HCT116 (cell line): Measurements from ENCODE around the gene ANKS1A. TPM values are rescaled to one million over a fixed set of nuclear protein-coding genes. Genes with fewer than 3 reads are reported as not detected.

Experiments used
- ATAC-seq: fragments of 200-7000 bp; cut with Tn5 transposase; 2 replicates; pipeline ENCODE4 v1.9.1; 2020; ENCODE audit warnings: mild to moderate bottlenecking, moderate library complexity
- BruUV-seq: library from RNA; stranded (reverse); fragments of 400-500 nt; replicated peaks from 2 replicates; lab custom pipeline; 2021; lab: Mats Ljungman, UMichigan
- CTCF ChIA-PET: fragments of 300-600 bp; sonication (Branson Sonifier 250); formaldehyde crosslinking; loops from one replicate; lab custom pipeline; 2021; ENCODE audit warnings: antibody characterized with exemption; lab: Charles Lee
- POLR2A ChIA-PET: fragments of 300-600, 350-600 bp; sonication (Branson Sonifier 250); formaldehyde crosslinking; loops from one replicate; lab custom pipeline; 2021; ENCODE audit warnings: antibody characterized with exemption; lab: Charles Lee
- RAD21 ChIA-PET, 2 experiments: fragments of 300-600 bp; sonication (Branson Sonifier 250); formaldehyde crosslinking; loops; one replicate each; lab custom pipeline; 2023; ENCODE audit warnings: low total read pairs in 2 of 2; ENCODE audit not compliant: uncharacterized antibody in 2 of 2, unreplicated experiment in 2 of 2, low non-redundant PET in 1 of 2; lab: Charles Lee
- DNase-seq: peaks from one replicate; pipeline ENCODE4 v3.0.0-alpha.2; 2010; ENCODE audit warnings: low read depth, low spot score
- H2AFZ ChIP-seq: fragments of 200-600 bp; shearing (Covaris generic), sonication (generic); 2 replicates; pipeline ENCODE4 v1.6.1; 2017; ENCODE audit warnings: low read depth, mixed run types, mixed read lengths, antibody characterized with exemption, low read length; ENCODE audit not compliant: poor library complexity, severe bottlenecking
- H3K27ac ChIP-seq: 2 replicates; pipeline ENCODE4 v1.5.1; 2012; ENCODE audit warnings: low read depth, low read length
- H3K27me3 ChIP-seq: fragments of 200-600 bp; sonication (generic); 2 replicates; pipeline ENCODE4 v1.6.1; 2016; ENCODE audit warnings: mixed run types, low read length, mixed read lengths; ENCODE audit not compliant: insufficient read depth
- H3K36me3 ChIP-seq, 2 experiments: fragments of 200-500 bp in 1 of 2; fragments of 200-600 bp in 1 of 2; sonication (Bioruptor generic) in 1 of 2; sonication (generic) in 1 of 2; 2 replicates each; pipeline versions ENCODE4 v1.5.1 to v1.6.1; 2014 to 2016; ENCODE audit warnings: low read length in 2 of 2, inconsistent platforms in 1 of 2, mixed read lengths in 1 of 2, mixed run types in 1 of 2; ENCODE audit not compliant: insufficient read depth in 2 of 2, control insufficient read depth in 1 of 2
- H3K4me1 ChIP-seq, 2 experiments: fragments of 200-600 bp in 1 of 2; sonication (generic) in 1 of 2; 2 replicates each; pipeline versions ENCODE4 v1.5.1 to v1.6.1; 2012 to 2017; ENCODE audit warnings: low read length in 2 of 2, inconsistent platforms in 1 of 2, mild to moderate bottlenecking in 1 of 2, mixed read lengths in 1 of 2, mixed run types in 1 of 2, moderate library complexity in 1 of 2; ENCODE audit not compliant: insufficient read depth in 2 of 2, control insufficient read depth in 1 of 2
- H3K4me2 ChIP-seq: fragments of 200-600 bp; sonication (generic); 2 replicates; pipeline ENCODE4 v1.6.1; 2017; ENCODE audit warnings: mixed run types, low read length, mixed read lengths
- H3K4me3 ChIP-seq, 2 experiments: fragments of 200-600 bp in 1 of 2; sonication (generic) in 1 of 2; replicated peaks in 1 of 2; 2 replicates each; pipeline ENCODE4 v1.5.1; 2011 to 2016; ENCODE audit warnings: low read length in 2 of 2, control low read depth in 1 of 2, low read depth in 1 of 2, mild to moderate bottlenecking in 1 of 2, mixed read lengths in 1 of 2, mixed run types in 1 of 2
- H3K79me2 ChIP-seq: fragments of 200-600 bp; sonication (generic); 2 replicates; pipeline ENCODE4 v1.6.1; 2017; ENCODE audit warnings: mild to moderate bottlenecking, mixed run types, low read length, moderate library complexity, mixed read lengths; ENCODE audit not compliant: insufficient read depth
- H3K9ac ChIP-seq: fragments of 200-600 bp; sonication (generic); 2 replicates; pipeline ENCODE4 v1.6.1; 2016; ENCODE audit warnings: low read length, mixed read lengths
- H3K9me2 ChIP-seq: fragments of 200-600 bp; sonication (generic), shearing (Covaris generic); 2 replicates; pipeline ENCODE4 v1.6.1; 2017; ENCODE audit warnings: mixed run types, mild to moderate bottlenecking, moderate library complexity; ENCODE audit not compliant: insufficient read depth
- H3K9me3 ChIP-seq, 2 experiments: fragments of 200-500 bp in 1 of 2; fragments of 200-600 bp in 1 of 2; sonication (Bioruptor generic) in 1 of 2; sonication (generic) in 1 of 2; 2 replicates each; pipeline ENCODE4 v1.6.1; 2014 to 2017; ENCODE audit warnings: low read length in 2 of 2, mixed read lengths in 2 of 2, inconsistent platforms in 1 of 2, low read depth in 1 of 2, mild to moderate bottlenecking in 1 of 2, mixed run types in 1 of 2, moderate library complexity in 1 of 2; ENCODE audit not compliant: control insufficient read depth in 1 of 2, insufficient read depth in 1 of 2
- H4K20me1 ChIP-seq: fragments of 200-600 bp; sonication (generic), shearing (Covaris generic); 2 replicates; pipeline ENCODE4 v1.6.1; 2017; ENCODE audit warnings: mixed run types, mild to moderate bottlenecking, moderate library complexity; ENCODE audit not compliant: insufficient read depth
- FOSL1 ChIP-seq: IDR thresholded peaks from 2 replicates; pipeline ENCODE4 v1.6.1; 2012; ENCODE audit warnings: low read depth
- JUND ChIP-seq: IDR thresholded peaks from 2 replicates; pipeline ENCODE4 v1.6.1; 2012
- RAD21 ChIP-seq: IDR thresholded peaks from 2 replicates; pipeline ENCODE4 v1.6.1; 2012; ENCODE audit warnings: low read depth, mild to moderate bottlenecking
- SIN3A ChIP-seq: IDR thresholded peaks from 2 replicates; pipeline ENCODE4 v1.6.1; 2012; ENCODE audit warnings: low read depth
- intact Hi-C: fragments of 100-400 bp; cut with micrococcal nuclease; formaldehyde crosslinking; loops from 2 replicates; pipeline ENCODE4 v1.10.0; 2022
- total RNA-seq: library from RNA; stranded (reverse); gene quantifications from one replicate; pipeline ENCODE4 v1.2.1, GENCODE V29; 2021; ENCODE audit not compliant: unreplicated experiment
- TF ChIP-seq, protein P1 (sequence below), 3 experiments: fragments of 200-600 bp in 1 of 3; sonication (generic) in 1 of 3; IDR thresholded peaks in 2 of 3; conservative IDR thresholded peaks in 1 of 3; 2 replicates each; pipeline ENCODE4 v1.5.1; 2012 to 2017; ENCODE audit warnings: low read depth in 2 of 3, low read length in 2 of 3, antibody characterized with exemption in 1 of 3, borderline replicate concordance in 1 of 3, control low read depth in 1 of 3, mild to moderate bottlenecking in 1 of 3, mixed read lengths in 1 of 3, mixed run types in 1 of 3, moderate library complexity in 1 of 3; ENCODE audit not compliant: insufficient read depth in 1 of 3

The ANKS1A gene
- total RNA-seq, 1 experiment from 2014 or later: 20.6 TPM

DNA sequence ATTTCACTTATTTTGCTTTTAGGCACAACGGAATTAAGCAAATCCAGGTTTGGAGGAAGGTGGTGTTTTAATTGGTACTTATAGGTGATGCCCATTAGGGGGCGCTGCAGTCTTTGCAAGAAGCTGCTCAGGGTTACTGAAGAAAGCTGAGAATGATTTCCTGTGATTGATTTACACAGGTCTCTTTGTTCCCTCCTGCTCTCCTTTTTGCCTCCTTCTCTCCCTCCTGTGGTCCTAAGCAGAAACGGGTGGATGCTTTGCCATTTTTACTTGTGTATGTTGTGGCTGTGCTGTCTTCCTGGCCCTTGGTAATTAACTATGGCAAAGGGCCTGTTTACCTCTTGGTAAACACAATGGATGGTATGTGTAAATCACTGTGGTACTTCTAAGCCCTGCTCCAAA, 97.8 kb downstream of the ANKS1A start:
- no peak for TF ChIP-seq SIN3A
- TF ChIP-seq, protein P1, sequence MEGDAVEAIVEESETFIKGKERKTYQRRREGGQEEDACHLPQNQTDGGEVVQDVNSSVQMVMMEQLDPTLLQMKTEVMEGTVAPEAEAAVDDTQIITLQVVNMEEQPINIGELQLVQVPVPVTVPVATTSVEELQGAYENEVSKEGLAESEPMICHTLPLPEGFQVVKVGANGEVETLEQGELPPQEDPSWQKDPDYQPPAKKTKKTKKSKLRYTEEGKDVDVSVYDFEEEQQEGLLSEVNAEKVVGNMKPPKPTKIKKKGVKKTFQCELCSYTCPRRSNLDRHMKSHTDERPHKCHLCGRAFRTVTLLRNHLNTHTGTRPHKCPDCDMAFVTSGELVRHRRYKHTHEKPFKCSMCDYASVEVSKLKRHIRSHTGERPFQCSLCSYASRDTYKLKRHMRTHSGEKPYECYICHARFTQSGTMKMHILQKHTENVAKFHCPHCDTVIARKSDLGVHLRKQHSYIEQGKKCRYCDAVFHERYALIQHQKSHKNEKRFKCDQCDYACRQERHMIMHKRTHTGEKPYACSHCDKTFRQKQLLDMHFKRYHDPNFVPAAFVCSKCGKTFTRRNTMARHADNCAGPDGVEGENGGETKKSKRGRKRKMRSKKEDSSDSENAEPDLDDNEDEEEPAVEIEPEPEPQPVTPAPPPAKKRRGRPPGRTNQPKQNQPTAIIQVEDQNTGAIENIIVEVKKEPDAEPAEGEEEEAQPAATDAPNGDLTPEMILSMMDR (IDR thresholded peaks at IDR 0.05 in 2 of 3, conservative IDR thresholded peaks at IDR 0.05 in 1 of 3; ENCODE audit: borderline replicate concordance in 1 of 3, insufficient read depth in 1 of 3, low read depth in 2 of 3, low read length in 2 of 3): peak; percentile 63 to 93 (median 80); a peak in 5 of 6 replicates
- TF ChIP-seq FOSL1: no peak
- TF ChIP-seq RAD21: peak; percentile 78
- DNase-seq: peak; percentile 36
- H4K20me1 ChIP-seq: no peaks in the 10 kb centered on the region
- ATAC-seq: peak; percentile 80
- H3K9ac ChIP-seq: no peak overlapping the region
- H3K4me3 ChIP-seq: no peak overlapping the region
- no peaks in the 10 kb centered on the region for H3K9me2 ChIP-seq
- no peaks in the 10 kb centered on the region for H3K9me3 ChIP-seq
- ChIA-PET POLR2A (no interaction called here), CTCF (interaction anchor here (0.6 to 3.0 kb wide), 17 partner anchors 8 to 527 kb away, joined by 3 to 31 read pairs (median 3); no protein-coding TSS in a partner anchor), RAD21 (interaction anchor here (0.9 to 1.8 kb wide), 3 partner anchors 72 to 153 kb away, joined by 3 to 10 read pairs (median 7); no protein-coding TSS in a partner anchor)
- H3K4me2 ChIP-seq: no peak overlapping the region
- H2AFZ ChIP-seq: no peak overlapping the region
- peaks cover 8 to 15% of the 10 kb centered on the region in 2 experiments; a peak in 3 of 4 replicates for H3K36me3 ChIP-seq
- no peaks in the 10 kb centered on the region for H3K79me2 ChIP-seq
- H3K4me1 ChIP-seq: peaks cover 0 to 4% of the 10 kb centered on the region in 2 experiments; a peak in 2 of 4 replicates
- H3K27ac ChIP-seq: no peak overlapping the region
- no peaks in the 10 kb centered on the region for H3K27me3 ChIP-seq
- no TSS peak for BruUV-seq
- intact Hi-C loops: loop anchor here (1.0 kb wide), 2 partner anchors 153 to 254 kb away; no protein-coding TSS in a partner anchor

DNA sequence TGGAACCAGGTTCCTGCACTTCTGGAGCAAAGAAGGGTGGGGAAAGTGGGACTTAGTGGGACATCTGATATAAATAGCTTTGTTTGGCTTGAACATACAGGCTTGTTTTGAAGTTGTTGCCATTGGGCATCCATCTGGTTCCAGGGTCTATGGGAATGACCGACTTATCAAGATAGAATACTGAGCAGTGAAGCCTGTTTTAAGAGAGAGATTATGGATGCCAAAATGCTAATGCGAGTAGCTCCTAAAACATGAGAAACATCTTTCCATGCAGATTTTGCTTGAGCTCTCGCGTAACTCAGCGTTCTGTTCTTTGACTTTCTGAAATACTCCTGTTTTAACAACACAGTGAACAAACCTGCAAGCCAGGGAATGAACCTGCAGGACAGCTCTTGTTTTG, 98.5 kb downstream of the ANKS1A start:
- Histone ChIP-seq H3K36me3 (peaks cover 11 to 22% of the 10 kb centered on the region in 2 experiments; a peak in 3 of 4 replicates), H3K4me1 (no peaks in the 10 kb centered on the region), H3K27me3 (no peaks in the 10 kb centered on the region), H4K20me1 (no peaks in the 10 kb centered on the region), H2AFZ (no peak overlapping the region), H3K9ac (no peak overlapping the region), H3K79me2 (no peaks in the 10 kb centered on the region), H3K4me2 (no peak overlapping the region), H3K4me3 (no peak overlapping the region), H3K9me2 (no peaks in the 10 kb centered on the region), H3K27ac (no peak overlapping the region), H3K9me3 (no peaks in the 10 kb centered on the region)
- TF ChIP-seq JUND: no peak
- intact Hi-C loops: no loop called here
- no peak for DNase-seq
- CTCF ChIA-PET: interaction anchor here (0.8 to 3.0 kb wide), 10 partner anchors 9 to 253 kb away, joined by 3 to 31 read pairs (median 5); no protein-coding TSS in a partner anchor
- RAD21 ChIA-PET: interaction anchor here (1.3 to 1.8 kb wide), 2 partner anchors 152 kb away, joined by 7 to 10 read pairs; no protein-coding TSS in a partner anchor
- POLR2A ChIA-PET: no interaction called here
- ATAC-seq: no peak
- BruUV-seq: no TSS peak
